K562 (cell line): Measurements from ENCODE around the gene PDCD1.
"Not testable (repeated sequence)": the region's sequence is repeated elsewhere in the genome, so short reads cannot be mapped to it uniquely, and the experiment has no call there.

Experiments used
- BRCA1 ChIP-seq, 2 experiments: fragments of 450-650 bp in 1 of 2; sonication (generic) in 1 of 2; formaldehyde crosslinking in 1 of 2; IDR thresholded peaks; 2 replicates each; pipeline versions ENCODE4 v1.5.0 to v1.6.1; 2017 to 2020; ENCODE audit warnings: mild to moderate bottlenecking in 1 of 2, missing genetic modification reagents in 1 of 2
- CBX3 ChIP-seq, 2 experiments: IDR thresholded peaks; 1 replicate in 1 of 2; 2 replicates in 1 of 2; pipeline ENCODE4 v1.6.1; 2012; ENCODE audit warnings: inconsistent platforms in 2 of 2, low read length in 2 of 2, borderline replicate concordance in 1 of 2, control low read depth in 1 of 2
- CHCHD3 ChIP-seq: fragments of 250-450 bp; sonication (Bioruptor Pico); IDR thresholded peaks from 2 replicates; pipeline ENCODE4 v2.1.2; 2022; ENCODE audit warnings: mild to moderate bottlenecking
- ETV6 ChIP-seq, 3 experiments: fragments of 150-350 bp in 1 of 3; sonication (generic) in 1 of 3; formaldehyde crosslinking in 1 of 3; IDR thresholded peaks; 2 replicates each; pipeline versions ENCODE4 v1.6.1 to v1.8.0; 2014 to 2022; ENCODE audit warnings: borderline replicate concordance in 2 of 3, low read depth in 2 of 3, antibody characterized with exemption in 1 of 3, low read length in 1 of 3, mild to moderate bottlenecking in 1 of 3, missing genetic modification reagents in 1 of 3
- HDAC2 ChIP-seq: fragments of 450-650 bp; IDR thresholded peaks from 2 replicates; pipeline ENCODE4 v1.6.1; 2016; ENCODE audit warnings: mild to moderate bottlenecking
- HDAC8 ChIP-seq: fragments of 450-650 bp; IDR thresholded peaks from 2 replicates; pipeline ENCODE4 v1.6.1; 2016; ENCODE audit warnings: mild to moderate bottlenecking, missing genetic modification characterization, moderate library complexity, missing compliant biosample characterization
- NR4A1 ChIP-seq, 2 experiments: fragments of 250-450 bp in 1 of 2; fragments of 450-650 bp in 1 of 2; sonication (Bioruptor Pico) in 1 of 2; IDR thresholded peaks; 2 replicates each; pipeline versions ENCODE4 v1.4.0 to v1.6.1; 2016 to 2020; ENCODE audit warnings: mild to moderate bottlenecking in 2 of 2, missing compliant biosample characterization in 1 of 2, missing genetic modification characterization in 1 of 2, moderate library complexity in 1 of 2
- PRPF4 ChIP-seq: fragments of 200-400 bp; formaldehyde crosslinking; IDR thresholded peaks from one replicate; pipeline ENCODE4 v1.6.1; 2017; ENCODE audit warnings: low read length, low read depth, mild to moderate bottlenecking; ENCODE audit not compliant: insufficient read depth, poor library complexity, severe bottlenecking
- ZKSCAN1 ChIP-seq: fragments of 150-350 bp; IDR thresholded peaks from 2 replicates; pipeline ENCODE4 v1.6.1; 2016; ENCODE audit warnings: low read depth, low read length
- ZNF23 ChIP-seq: fragments of 250-450 bp; sonication (Bioruptor Pico); IDR thresholded peaks from 2 replicates; pipeline ENCODE4 v1.4.0; 2020; ENCODE audit warnings: mild to moderate bottlenecking
- ZSCAN29 ChIP-seq: fragments of 450-650 bp; IDR thresholded peaks from 2 replicates; pipeline ENCODE4 v1.6.1; 2017
- TF ChIP-seq, protein P1 (sequence below), 3 experiments: IDR thresholded peaks in 2 of 3; conservative IDR thresholded peaks in 1 of 3; 2 replicates each; pipeline ENCODE4 v1.5.1; 2011 to 2012; ENCODE audit warnings: low read length in 3 of 3, mild to moderate bottlenecking in 3 of 3, control low read depth in 2 of 3, improper control_type of control experiment in 1 of 3, inconsistent platforms in 1 of 3, low read depth in 1 of 3, mixed read lengths in 1 of 3, moderate library complexity in 1 of 3; ENCODE audit not compliant: insufficient read depth in 2 of 3
- TF ChIP-seq, protein P2 (sequence below): sonication (generic); formaldehyde crosslinking; IDR thresholded peaks from 2 replicates; pipeline ENCODE4 v1.5.0; 2020; ENCODE audit warnings: missing genetic modification reagents

DNA sequence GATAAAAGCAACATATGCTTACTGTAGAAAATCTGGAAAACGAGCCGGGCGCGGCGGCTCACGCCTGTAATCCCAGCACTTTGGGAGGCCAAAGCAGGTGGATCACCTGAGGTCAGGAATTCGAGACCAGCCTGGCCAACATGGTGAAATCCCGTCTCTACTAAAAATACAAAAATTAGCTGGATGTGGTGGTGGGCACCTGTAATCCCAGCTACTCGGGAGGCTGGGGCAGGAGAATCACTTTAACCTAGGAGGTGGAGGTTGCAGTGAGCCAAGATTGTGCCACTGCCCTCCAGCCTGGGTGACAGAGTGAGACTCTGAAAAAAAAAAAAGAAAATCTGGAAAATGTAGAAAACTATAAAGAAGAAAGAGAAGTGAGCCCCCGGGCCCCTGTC lies 40.9 kb downstream of the PDCD1 start:
- TF ChIP-seq, protein P1, sequence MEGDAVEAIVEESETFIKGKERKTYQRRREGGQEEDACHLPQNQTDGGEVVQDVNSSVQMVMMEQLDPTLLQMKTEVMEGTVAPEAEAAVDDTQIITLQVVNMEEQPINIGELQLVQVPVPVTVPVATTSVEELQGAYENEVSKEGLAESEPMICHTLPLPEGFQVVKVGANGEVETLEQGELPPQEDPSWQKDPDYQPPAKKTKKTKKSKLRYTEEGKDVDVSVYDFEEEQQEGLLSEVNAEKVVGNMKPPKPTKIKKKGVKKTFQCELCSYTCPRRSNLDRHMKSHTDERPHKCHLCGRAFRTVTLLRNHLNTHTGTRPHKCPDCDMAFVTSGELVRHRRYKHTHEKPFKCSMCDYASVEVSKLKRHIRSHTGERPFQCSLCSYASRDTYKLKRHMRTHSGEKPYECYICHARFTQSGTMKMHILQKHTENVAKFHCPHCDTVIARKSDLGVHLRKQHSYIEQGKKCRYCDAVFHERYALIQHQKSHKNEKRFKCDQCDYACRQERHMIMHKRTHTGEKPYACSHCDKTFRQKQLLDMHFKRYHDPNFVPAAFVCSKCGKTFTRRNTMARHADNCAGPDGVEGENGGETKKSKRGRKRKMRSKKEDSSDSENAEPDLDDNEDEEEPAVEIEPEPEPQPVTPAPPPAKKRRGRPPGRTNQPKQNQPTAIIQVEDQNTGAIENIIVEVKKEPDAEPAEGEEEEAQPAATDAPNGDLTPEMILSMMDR (IDR thresholded peaks at IDR 0.05 in 2 of 3, conservative IDR thresholded peaks at IDR 0.05 in 1 of 3; ENCODE audit: insufficient read depth in 2 of 3, low read depth in 1 of 3, low read length in 3 of 3), result not testable (repeated sequence)
- not testable (repeated sequence) for TF ChIP-seq ZNF23; NR4A1 (CRISPR knock-in tag; IDR thresholded peaks at IDR 0.05); NR4A1 (tag; IDR thresholded peaks at IDR 0.05); ETV6 (IDR thresholded peaks at IDR 0.05; ENCODE audit: borderline replicate concordance in 1 of 2, low read depth in 2 of 2, low read length in 1 of 2); ETV6 (CRISPR knock-in tag; IDR thresholded peaks at IDR 0.05; ENCODE audit: borderline replicate concordance); HDAC2; CBX3 (IDR thresholded peaks at IDR 0.05; ENCODE audit: borderline replicate concordance in 1 of 2, low read length in 2 of 2); HDAC8 (tag); ZKSCAN1; ZSCAN29; PRPF4; CHCHD3; BRCA1 (IDR thresholded peaks at IDR 0.05); BRCA1 (CRISPR knock-in tag; IDR thresholded peaks at IDR 0.05)
- TF ChIP-seq, protein P2, sequence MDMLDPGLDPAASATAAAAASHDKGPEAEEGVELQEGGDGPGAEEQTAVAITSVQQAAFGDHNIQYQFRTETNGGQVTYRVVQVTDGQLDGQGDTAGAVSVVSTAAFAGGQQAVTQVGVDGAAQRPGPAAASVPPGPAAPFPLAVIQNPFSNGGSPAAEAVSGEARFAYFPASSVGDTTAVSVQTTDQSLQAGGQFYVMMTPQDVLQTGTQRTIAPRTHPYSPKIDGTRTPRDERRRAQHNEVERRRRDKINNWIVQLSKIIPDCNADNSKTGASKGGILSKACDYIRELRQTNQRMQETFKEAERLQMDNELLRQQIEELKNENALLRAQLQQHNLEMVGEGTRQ (CRISPR knock-in tag), result not testable (repeated sequence)
